Activated naive CD4-positive, alpha-beta T cell treated with anti-CD3 and anti-CD28 coated beads for 36 hours (primary cell): ENCODE results near the gene ADAMTS19. TPM values are rescaled to one million over a fixed set of nuclear protein-coding genes. Genes with fewer than 3 reads are reported as not detected.

Source experiments
- CTCF ChIA-PET: fragments of 350-600 bp; sonication (Branson Sonifier 250); formaldehyde crosslinking; loops from one replicate; lab custom pipeline; 2021; ENCODE audit warnings: antibody characterized with exemption; lab: Charles Lee
- DNase-seq: peaks from one replicate; pipeline ENCODE4 v3.0.0-alpha.2; 2020
- H3K27ac Mint-ChIP-seq: one replicate; pipeline ENCODE4 v1.8.0; 2021; ENCODE audit warnings: mild to moderate bottlenecking, mixed read lengths
- H3K27me3 Mint-ChIP-seq: one replicate; pipeline ENCODE4 v1.8.0; 2021; ENCODE audit warnings: low read depth, mixed read lengths
- H3K36me3 Mint-ChIP-seq: one replicate; pipeline ENCODE4 v1.8.0; 2021; ENCODE audit warnings: low read depth, mixed read lengths
- H3K4me1 Mint-ChIP-seq: one replicate; pipeline ENCODE4 v1.8.0; 2021; ENCODE audit warnings: low read depth, mixed read lengths
- H3K4me3 Mint-ChIP-seq: one replicate; pipeline ENCODE4 v1.8.0; 2021; ENCODE audit warnings: mild to moderate bottlenecking, moderate library complexity, mixed read lengths
- H3K9me3 Mint-ChIP-seq: one replicate; pipeline ENCODE4 v1.8.0; 2021; ENCODE audit warnings: mixed read lengths
- intact Hi-C: fragments of 100-400 bp; cut with micrococcal nuclease; formaldehyde crosslinking; loops from one replicate; pipeline ENCODE4 v1.15.1; 2023
- total RNA-seq, 2 experiments: library from RNA; stranded (reverse); gene quantifications; one replicate each; pipeline ENCODE4 v1.2.3, GENCODE V29; 2021

Gene ADAMTS19
- total RNA-seq, 2 experiments from 2014 or later, result not detected

GRCh38 chr5:129447968-129448367 lies 12.1 kb upstream of the ADAMTS19 start:
- Mint-ChIP-seq H3K9me3 (peaks cover 2% of the 10 kb centered on the region), H3K27ac (no peak overlapping the region), H3K4me3 (no peak overlapping the region), H3K4me1 (no peaks in the 10 kb centered on the region), H3K36me3 (no peaks in the 10 kb centered on the region), H3K27me3 (peaks cover 2% of the 10 kb centered on the region)
- intact Hi-C loops, result no loop called here
- CTCF ChIA-PET, result no interaction called here
- no peak for DNase-seq

DNA sequence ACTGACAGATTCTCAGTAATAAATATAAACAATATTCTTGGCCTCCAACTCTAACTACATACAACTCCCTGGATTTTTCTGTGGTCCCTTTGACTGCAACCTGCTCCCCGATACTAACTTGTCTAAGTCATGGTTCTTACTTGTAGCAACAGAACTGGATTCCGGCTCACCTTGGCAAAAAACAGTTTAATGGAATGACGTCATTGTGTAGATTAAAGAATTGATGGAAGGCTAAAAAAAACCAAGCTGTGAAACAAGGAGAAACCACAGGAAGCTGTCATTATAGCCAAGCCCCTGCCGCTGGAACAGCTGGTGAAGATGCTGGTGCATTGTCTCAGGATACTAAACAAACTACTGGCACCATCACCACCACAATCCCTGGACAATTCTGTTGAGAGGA lies 11.4 kb upstream of the ADAMTS19 start:
- H3K4me3 Mint-ChIP-seq, result no peak overlapping the region
- H3K4me1 Mint-ChIP-seq, result no peaks in the 10 kb centered on the region
- H3K36me3 Mint-ChIP-seq, result no peaks in the 10 kb centered on the region
- H3K9me3 Mint-ChIP-seq, result peaks cover 2% of the 10 kb centered on the region
- CTCF ChIA-PET, result no interaction called here
- H3K27ac Mint-ChIP-seq, result no peak overlapping the region
- peaks cover 2% of the 10 kb centered on the region for H3K27me3 Mint-ChIP-seq
- intact Hi-C loops, result no loop called here
- DNase-seq, result no peak

- H3K36me3 Mint-ChIP-seq, result no peaks in the 10 kb centered on the region
- no peak overlapping the region for H3K4me3 Mint-ChIP-seq
- H3K9me3 Mint-ChIP-seq, result peaks cover 2% of the 10 kb centered on the region
- intact Hi-C loops, result no loop called here
- peaks cover 18% of the 10 kb centered on the region for H3K27me3 Mint-ChIP-seq
- no peak for DNase-seq
- H3K27ac Mint-ChIP-seq, result no peak overlapping the region
- CTCF ChIA-PET, result no interaction called here
- no peaks in the 10 kb centered on the region for H3K4me1 Mint-ChIP-seq
These were observed 5.6 kb upstream of the ADAMTS19 start for GRCh38 chr5:129454461-129454860.

GRCh38 chr5:129459450-129459776 lies 685 bp upstream of the ADAMTS19 start:
- intact Hi-C loops, result no loop called here
- Mint-ChIP-seq H3K9me3 (no peaks in the 10 kb centered on the region), H3K4me3 (no peak overlapping the region), H3K27ac (no peak overlapping the region), H3K36me3 (no peaks in the 10 kb centered on the region), H3K27me3 (peaks cover 45% of the 10 kb centered on the region), H3K4me1 (peaks cover 12% of the 10 kb centered on the region)
- CTCF ChIA-PET, result no interaction called here
- no peak for DNase-seq

DNA sequence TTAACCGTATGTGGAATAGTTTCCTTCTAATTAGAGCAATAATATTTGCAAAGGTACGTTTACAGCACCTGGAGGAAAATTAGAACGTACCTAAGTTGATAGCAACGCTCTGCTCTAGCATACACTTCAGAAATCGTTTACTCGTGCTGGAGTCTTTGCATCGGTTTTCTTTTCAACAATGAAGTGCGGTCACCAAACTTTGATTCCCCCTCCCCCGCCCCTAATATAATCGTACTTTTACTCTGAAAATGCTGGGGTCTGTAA lies 506 bp downstream of the ADAMTS19 start:
- peaks cover 45% of the 10 kb centered on the region for H3K27me3 Mint-ChIP-seq
- DNase-seq, result no peak
- peak overlapping the region; percentile 48 for H3K4me3 Mint-ChIP-seq
- H3K4me1 Mint-ChIP-seq, result peaks cover 12% of the 10 kb centered on the region
- no peaks in the 10 kb centered on the region for H3K36me3 Mint-ChIP-seq
- H3K9me3 Mint-ChIP-seq, result no peaks in the 10 kb centered on the region
- intact Hi-C loops, result no loop called here
- CTCF ChIA-PET, result interaction anchor here (1.5 kb wide), 1 partner anchor 100 kb away, joined by 10 read pairs; no protein-coding TSS in a partner anchor
- H3K27ac Mint-ChIP-seq, result no peak overlapping the region

DNA sequence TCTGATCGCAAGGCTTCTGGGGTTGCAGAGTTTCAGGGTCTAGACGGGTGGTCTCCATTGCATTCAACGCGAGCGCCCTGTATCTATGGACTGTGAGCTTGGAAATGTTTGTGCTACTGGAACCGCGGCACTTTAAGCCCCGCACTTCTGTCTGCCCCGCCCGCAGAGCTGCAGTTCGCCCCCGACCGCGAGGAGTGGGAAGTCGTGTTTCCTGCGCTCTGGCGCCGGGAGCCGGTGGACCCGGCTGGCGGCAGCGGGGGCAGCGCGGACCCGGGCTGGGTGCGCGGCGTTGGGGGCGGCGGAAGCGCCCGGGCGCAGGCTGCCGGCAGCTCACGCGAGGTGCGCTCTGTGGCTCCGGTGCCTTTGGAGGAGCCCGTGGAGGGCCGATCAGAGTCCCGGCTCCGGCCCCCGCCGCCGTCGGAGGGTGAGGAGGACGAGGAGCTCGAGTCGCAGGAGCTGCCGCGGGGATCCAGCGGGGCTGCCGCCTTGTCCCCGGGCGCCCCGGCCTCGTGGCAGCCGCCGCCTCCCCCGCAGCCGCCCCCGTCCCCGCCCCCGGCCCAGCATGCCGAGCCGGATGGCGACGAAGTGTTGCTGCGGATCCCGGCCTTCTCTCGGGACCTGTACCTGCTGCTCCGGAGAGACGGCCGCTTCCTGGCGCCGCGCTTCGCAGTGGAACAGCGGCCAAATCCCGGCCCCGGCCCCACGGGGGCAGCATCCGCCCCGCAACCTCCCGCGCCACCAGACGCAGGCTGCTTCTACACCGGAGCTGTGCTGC lies 1.0 kb downstream of the ADAMTS19 start:
- Mint-ChIP-seq H3K4me3 (peak overlapping the region; percentile 38), H3K9me3 (no peaks in the 10 kb centered on the region), H3K27me3 (peaks cover 48% of the 10 kb centered on the region), H3K27ac (no peak overlapping the region), H3K4me1 (peaks cover 12% of the 10 kb centered on the region), H3K36me3 (no peaks in the 10 kb centered on the region)
- DNase-seq, result peak; percentile 29
- intact Hi-C loops, result loop anchor here (1.0 kb wide), 1 partner anchor 307 kb away; no protein-coding TSS in a partner anchor
- CTCF ChIA-PET, result interaction anchor here (0.6 to 1.5 kb wide), 2 partner anchors 101 to 131 kb away, joined by 3 to 10 read pairs; no protein-coding TSS in a partner anchor

- Mint-ChIP-seq H3K36me3 (no peaks in the 10 kb centered on the region), H3K4me1 (peaks cover 12% of the 10 kb centered on the region), H3K4me3 (peak overlapping the region; percentile 49), H3K27me3 (peaks cover 45% of the 10 kb centered on the region), H3K27ac (no peak overlapping the region), H3K9me3 (no peaks in the 10 kb centered on the region)
- no peak for DNase-seq
- CTCF ChIA-PET, result interaction anchor here (1.5 kb wide), 1 partner anchor 102 kb away, joined by 10 read pairs; no protein-coding TSS in a partner anchor
- intact Hi-C loops, result loop anchor here (1.0 kb wide), 1 partner anchor 306 kb away; no protein-coding TSS in a partner anchor
These were observed 1.7 kb downstream of the ADAMTS19 start for GRCh38 chr5:129461711-129462332.

DNA sequence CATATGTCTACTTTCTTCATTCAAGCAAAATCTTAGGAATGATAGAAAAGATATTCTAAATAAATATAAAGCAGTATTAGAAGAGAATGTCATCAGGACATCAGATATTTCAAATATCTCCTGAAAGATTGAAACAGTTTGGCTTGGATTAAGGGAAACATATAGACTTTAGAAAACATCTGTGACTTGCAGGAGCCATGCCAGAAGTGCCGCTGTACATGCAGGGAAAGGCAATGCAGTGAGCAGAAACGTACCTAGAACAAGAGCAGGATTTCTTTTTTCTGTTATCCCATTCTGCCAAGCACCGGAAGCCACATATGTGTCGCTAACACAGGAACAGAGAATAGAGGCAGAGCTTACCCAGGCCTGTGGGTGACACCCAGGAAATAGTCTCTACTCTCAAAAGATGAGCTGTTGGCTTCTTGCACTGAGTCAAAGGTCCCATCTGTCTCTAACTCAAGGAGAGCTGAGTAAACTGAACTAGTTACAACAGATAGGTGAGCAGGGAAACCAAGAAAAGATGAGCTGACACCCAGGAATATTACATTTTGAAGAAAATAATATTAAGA lies 5.8 kb downstream of the ADAMTS19 start:
- Mint-ChIP-seq H3K36me3 (no peaks in the 10 kb centered on the region), H3K4me1 (peaks cover 7% of the 10 kb centered on the region), H3K27ac (no peak overlapping the region), H3K4me3 (no peak overlapping the region), H3K27me3 (peaks cover 27% of the 10 kb centered on the region), H3K9me3 (no peaks in the 10 kb centered on the region)
- intact Hi-C loops, result no loop called here
- no peak for DNase-seq
- CTCF ChIA-PET, result no interaction called here

DNA sequence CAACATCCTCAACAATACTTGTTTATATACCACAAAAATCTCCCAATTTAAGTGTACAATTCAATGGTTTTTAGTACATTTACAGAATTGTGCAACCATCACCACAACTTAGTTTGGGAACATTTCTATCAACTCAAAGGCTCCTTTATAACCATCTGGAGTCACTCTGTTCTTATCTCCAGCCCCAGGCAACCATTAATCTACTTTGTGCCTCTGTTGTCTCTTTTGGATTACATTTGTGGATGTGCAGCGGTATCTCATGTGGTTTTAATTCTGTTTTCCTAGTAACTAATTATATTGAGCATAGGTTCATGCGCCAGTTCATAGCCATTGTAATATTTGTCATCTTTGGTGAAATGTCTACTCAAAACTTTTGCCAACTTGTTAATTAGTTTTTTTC lies 14.4 kb downstream of the ADAMTS19 start:
- no peak overlapping the region for H3K4me3 Mint-ChIP-seq
- CTCF ChIA-PET, result no interaction called here
- no peaks in the 10 kb centered on the region for H3K27me3 Mint-ChIP-seq
- no peaks in the 10 kb centered on the region for H3K36me3 Mint-ChIP-seq
- no peaks in the 10 kb centered on the region for H3K9me3 Mint-ChIP-seq
- H3K27ac Mint-ChIP-seq, result no peak overlapping the region
- intact Hi-C loops, result no loop called here
- no peaks in the 10 kb centered on the region for H3K4me1 Mint-ChIP-seq
- no peak for DNase-seq

- Mint-ChIP-seq H3K4me1 (no peaks in the 10 kb centered on the region), H3K27ac (no peak overlapping the region), H3K36me3 (no peaks in the 10 kb centered on the region), H3K27me3 (no peaks in the 10 kb centered on the region), H3K9me3 (no peaks in the 10 kb centered on the region), H3K4me3 (no peak overlapping the region)
- DNase-seq, result no peak
- CTCF ChIA-PET, result no interaction called here
- intact Hi-C loops, result no loop called here
These were observed 16.7 kb downstream of the ADAMTS19 start for GRCh38 chr5:129476751-129477150.

DNA sequence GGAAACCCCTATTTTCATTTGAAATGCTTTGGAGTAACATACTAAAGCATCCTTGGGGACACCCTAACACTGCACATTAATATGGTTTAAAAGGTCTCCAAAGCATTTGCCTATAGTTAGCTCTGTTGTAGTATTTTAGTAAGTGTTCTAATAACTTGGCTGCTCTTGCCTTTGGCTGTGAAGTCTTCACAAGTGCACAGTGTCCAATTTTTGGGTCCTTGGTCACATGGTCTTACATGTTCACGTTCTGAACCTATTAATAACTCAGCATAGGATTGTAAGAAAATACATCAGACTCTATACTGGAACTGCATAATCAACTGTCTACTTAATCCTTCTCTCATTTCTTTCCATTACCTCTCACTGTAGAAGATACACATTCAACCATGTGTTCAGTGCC lies 17.4 kb downstream of the ADAMTS19 start:
- CTCF ChIA-PET, result no interaction called here
- DNase-seq, result no peak
- no peak overlapping the region for H3K27ac Mint-ChIP-seq
- no peaks in the 10 kb centered on the region for H3K36me3 Mint-ChIP-seq
- H3K27me3 Mint-ChIP-seq, result no peaks in the 10 kb centered on the region
- no peak overlapping the region for H3K4me3 Mint-ChIP-seq
- H3K9me3 Mint-ChIP-seq, result no peaks in the 10 kb centered on the region
- H3K4me1 Mint-ChIP-seq, result no peaks in the 10 kb centered on the region
- intact Hi-C loops, result no loop called here

GRCh38 chr5:129481161-129481560 lies 21.1 kb downstream of the ADAMTS19 start:
- DNase-seq, result no peak
- H3K27me3 Mint-ChIP-seq, result no peaks in the 10 kb centered on the region
- CTCF ChIA-PET, result no interaction called here
- no peaks in the 10 kb centered on the region for H3K9me3 Mint-ChIP-seq
- H3K4me1 Mint-ChIP-seq, result no peaks in the 10 kb centered on the region
- intact Hi-C loops, result no loop called here
- H3K36me3 Mint-ChIP-seq, result no peaks in the 10 kb centered on the region
- H3K4me3 Mint-ChIP-seq, result no peak overlapping the region
- H3K27ac Mint-ChIP-seq, result no peak overlapping the region

GRCh38 chr5:129496421-129496820 lies 36.3 kb downstream of the ADAMTS19 start:
- no peaks in the 10 kb centered on the region for H3K27me3 Mint-ChIP-seq
- intact Hi-C loops, result no loop called here
- CTCF ChIA-PET, result no interaction called here
- no peak overlapping the region for H3K27ac Mint-ChIP-seq
- H3K36me3 Mint-ChIP-seq, result no peaks in the 10 kb centered on the region
- no peaks in the 10 kb centered on the region for H3K4me1 Mint-ChIP-seq
- H3K4me3 Mint-ChIP-seq, result no peak overlapping the region
- DNase-seq, result no peak
- peaks cover 4% of the 10 kb centered on the region for H3K9me3 Mint-ChIP-seq
